ENCODE measurements around the gene ABCG1.
A peak's percentile ranks its signal among the peaks of the same experiment; 100 is the strongest.

The ABCG1 gene

GRCh38 chr21:42193131-42193671 lies 25.7 kb upstream of the ABCG1 start:
- DNase-seq, result peak; percentile 78

DNA sequence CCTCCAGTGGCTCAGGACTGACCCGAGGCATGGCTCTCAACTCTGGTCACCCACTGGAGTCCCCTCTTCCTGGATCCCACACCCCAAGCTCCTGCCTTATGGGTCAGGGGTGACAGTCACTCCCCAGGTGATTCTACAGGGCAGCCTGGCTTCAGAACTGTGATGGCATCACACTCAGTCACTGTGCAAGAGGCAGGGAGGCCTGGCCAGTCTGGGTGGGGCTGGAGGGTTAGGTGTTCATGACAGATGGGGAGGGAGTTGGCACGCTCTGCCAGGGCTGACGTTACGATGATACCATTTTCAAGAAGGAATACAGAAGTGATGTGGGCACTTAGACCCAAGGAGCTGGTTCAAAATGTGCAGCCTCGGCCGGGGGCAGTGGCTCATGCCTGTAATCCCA lies 25.2 kb upstream of the ABCG1 start:
- DNase-seq, result no peak

GRCh38 chr21:42194863-42195262 lies 24.1 kb upstream of the ABCG1 start:
- no peak for DNase-seq

DNA sequence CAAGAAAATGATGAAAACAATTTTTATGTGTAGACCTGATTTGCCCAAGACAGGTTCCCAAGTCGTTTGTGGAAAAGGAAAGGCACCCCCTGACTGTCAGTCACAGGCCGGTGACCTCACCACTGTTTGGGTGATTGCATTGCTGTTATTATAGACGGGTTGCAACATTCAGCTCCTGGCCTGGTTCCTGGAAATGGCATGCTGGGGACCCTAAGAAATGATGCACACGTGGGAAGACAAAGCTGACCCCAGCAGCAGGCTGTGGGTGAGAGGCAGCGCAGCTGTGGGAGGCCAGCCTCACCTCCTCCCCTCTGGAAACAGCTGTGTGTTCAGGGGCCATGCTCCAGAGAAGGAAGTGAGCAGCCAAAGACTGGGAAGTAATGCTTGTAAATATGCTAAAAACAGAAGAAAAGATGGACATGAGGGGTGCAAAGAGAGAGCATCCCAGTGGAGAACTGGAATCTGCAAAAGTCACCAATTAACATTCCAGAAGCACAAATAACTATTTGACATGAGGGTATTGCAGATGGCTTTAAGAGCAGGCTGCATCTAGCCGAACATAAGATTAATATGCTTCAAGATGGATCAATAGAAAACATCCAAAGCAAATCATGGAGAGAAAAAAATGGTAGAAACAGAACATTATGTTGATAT lies 23.4 kb upstream of the ABCG1 start:
- no peak for DNase-seq

- DNase-seq, result no peak
These were observed 19.7 kb upstream of the ABCG1 start for GRCh38 chr21:42198929-42199867.

GRCh38 chr21:42199868-42200463 lies 19.0 kb upstream of the ABCG1 start:
- DNase-seq, result no peak

- DNase-seq, result no peak
These were observed 17.9 kb upstream of the ABCG1 start for GRCh38 chr21:42200906-42201614.

- DNase-seq, result no peak
These were observed 17.3 kb upstream of the ABCG1 start for GRCh38 chr21:42201615-42202161.

DNA sequence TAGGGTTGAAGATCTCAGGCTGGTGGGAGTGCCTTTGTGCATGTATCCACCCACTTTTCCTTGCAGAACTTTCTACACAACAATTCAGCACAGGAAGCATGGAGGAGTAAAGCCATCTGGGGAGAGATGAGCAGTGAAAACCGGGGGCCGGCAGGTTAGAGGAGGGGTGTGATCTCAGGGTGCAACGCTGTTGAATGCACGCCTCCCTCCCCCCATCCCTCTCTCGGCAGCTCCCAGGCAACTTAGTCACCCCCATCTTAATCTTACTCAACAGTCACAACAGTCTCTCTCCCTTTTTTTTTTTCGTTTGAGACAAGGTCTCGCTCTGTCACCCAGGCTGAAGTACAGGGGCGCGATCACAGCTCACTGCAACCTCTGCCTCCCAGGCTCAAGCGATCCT lies 16.6 kb upstream of the ABCG1 start:
- DNase-seq, result no peak

- no peak for DNase-seq
These were observed 15.6 kb upstream of the ABCG1 start for GRCh38 chr21:42203321-42203720.

GRCh38 chr21:42203936-42204335 lies 15.0 kb upstream of the ABCG1 start:
- DNase-seq, result no peak

GRCh38 chr21:42207426-42207825 lies 11.5 kb upstream of the ABCG1 start:
- DNase-seq, result peak; percentile 9

GRCh38 chr21:42208036-42208435 lies 10.9 kb upstream of the ABCG1 start:
- DNase-seq, result no peak

DNA sequence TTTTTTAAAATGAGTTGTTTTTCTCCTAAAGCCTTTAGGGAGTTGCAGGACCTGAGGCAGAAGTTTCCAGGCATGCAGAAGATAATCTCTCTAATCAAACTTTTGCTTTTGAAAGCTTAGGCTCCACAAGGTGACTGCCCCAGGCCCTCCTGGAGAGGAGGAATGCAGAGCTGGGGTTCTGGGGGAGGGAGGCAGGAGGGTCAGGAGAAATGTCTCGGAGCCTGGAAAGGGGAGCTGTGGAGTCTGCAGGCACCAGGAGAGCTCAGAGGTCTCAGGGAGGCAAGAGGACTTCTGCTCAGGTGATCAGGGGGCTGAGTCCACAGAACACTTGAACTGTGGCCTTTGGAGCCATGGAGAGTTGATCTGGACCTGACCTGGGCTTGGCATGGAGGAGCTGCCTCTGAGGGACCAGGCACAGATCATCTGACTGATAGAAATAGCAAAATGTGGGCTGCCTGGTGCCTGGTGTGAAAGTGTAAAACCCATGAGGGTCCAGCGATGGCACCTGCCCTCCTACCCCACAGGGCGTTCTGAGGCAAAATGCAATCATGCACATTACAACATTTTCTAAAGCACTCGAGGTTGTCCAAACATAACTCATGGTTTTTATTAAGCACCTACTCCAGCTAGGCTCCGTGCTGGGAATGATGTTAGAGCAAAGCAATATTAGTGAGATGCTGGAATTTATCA lies 10.0 kb upstream of the ABCG1 start:
- DNase-seq, result peak; percentile 11

- DNase-seq, result peak; percentile 9
These were observed 9.0 kb upstream of the ABCG1 start for GRCh38 chr21:42209801-42210479.

- DNase-seq, result peak; percentile 7
These were observed 6.7 kb upstream of the ABCG1 start for GRCh38 chr21:42212266-42212665.

GRCh38 chr21:42213082-42213774 lies 5.7 kb upstream of the ABCG1 start:
- DNase-seq, result peak; percentile 16

DNA sequence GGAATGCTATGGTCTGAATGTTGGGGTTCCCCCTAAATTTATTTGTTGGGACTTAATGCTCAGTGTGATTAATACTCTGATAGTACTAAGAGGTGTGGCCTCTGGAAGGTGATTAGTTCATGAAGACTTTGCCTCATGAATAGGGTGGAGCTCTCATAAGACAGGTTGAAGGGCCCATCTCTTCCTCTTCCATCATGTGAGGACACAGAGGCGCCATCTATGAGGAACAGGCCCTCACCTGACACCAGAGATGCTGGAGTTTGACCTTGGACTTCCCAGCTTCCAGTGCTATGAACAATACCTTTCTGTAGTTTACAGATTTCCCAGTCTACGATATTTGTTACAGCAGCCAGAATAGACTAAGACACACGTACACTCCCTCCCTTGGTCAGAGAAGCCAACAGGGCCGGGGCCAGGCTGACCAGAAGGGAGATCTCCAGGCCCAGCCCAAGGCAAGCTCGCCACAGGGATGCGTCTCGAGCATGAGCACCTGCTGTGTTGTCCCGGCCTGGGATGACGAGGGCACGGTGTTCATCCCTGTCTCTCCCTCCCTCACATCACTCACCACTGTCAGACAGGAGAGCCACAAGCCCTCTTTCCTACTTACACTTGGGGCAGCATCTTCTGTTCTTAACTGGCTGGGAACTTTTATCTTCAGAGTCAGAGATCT lies 4.7 kb upstream of the ABCG1 start:
- DNase-seq, result peak; percentile 14

GRCh38 chr21:42214921-42215320 lies 4.0 kb upstream of the ABCG1 start:
- DNase-seq, result peak; percentile 16
